CD14-positive monocyte (primary cell): Measurements from ENCODE around the gene ITPK1. TPM values are rescaled to one million over a fixed set of nuclear protein-coding genes. Genes with fewer than 3 reads are reported as not detected.

Source experiments
- DNase-seq, 3 donors: peaks; one replicate each; pipeline ENCODE4 v3.0.0-alpha.2; 2011 to 2022
- H2AFZ ChIP-seq: 2 replicates; pipeline ENCODE4 v1.6.0; 2012; ENCODE audit warnings: mild to moderate bottlenecking, low read depth, low read length, inconsistent platforms; ENCODE audit not compliant: insufficient read depth, poor library complexity, severe bottlenecking
- H3K27ac ChIP-seq, 2 donors: 1 replicate in 1 of 2; 2 replicates in 1 of 2; pipeline ENCODE4 v1.5.1; 2012 to 2013; ENCODE audit warnings: low read length in 2 of 2, control low read depth in 1 of 2, inconsistent platforms in 1 of 2, low read depth in 1 of 2, mild to moderate bottlenecking in 1 of 2
- H3K27me3 ChIP-seq, 2 donors: one replicate each; pipeline versions ENCODE4 v1.6.0 to v1.6.1; 2011 to 2013; ENCODE audit warnings: low read length in 2 of 2; ENCODE audit not compliant: control insufficient read depth in 2 of 2, insufficient read depth in 2 of 2
- H3K36me3 ChIP-seq, 2 donors: replicated peaks in 1 of 2; 1 replicate in 1 of 2; 2 replicates in 1 of 2; pipeline versions ENCODE4 v1.5.1 to v1.6.1; 2012 to 2013; ENCODE audit warnings: low read length in 2 of 2, control low read depth in 1 of 2, inconsistent platforms in 1 of 2, mild to moderate bottlenecking in 1 of 2; ENCODE audit not compliant: insufficient read depth in 2 of 2, control insufficient read depth in 1 of 2
- H3K4me1 ChIP-seq, 2 donors: 1 replicate in 1 of 2; 2 replicates in 1 of 2; pipeline versions ENCODE4 v1.5.1 to v1.6.1; 2012 to 2013; ENCODE audit warnings: low read length in 2 of 2, control low read depth in 1 of 2, inconsistent platforms in 1 of 2, mild to moderate bottlenecking in 1 of 2, moderate library complexity in 1 of 2; ENCODE audit not compliant: insufficient read depth in 2 of 2, control insufficient read depth in 1 of 2
- H3K4me2 ChIP-seq: replicated peaks from 2 replicates; pipeline ENCODE3; 2012; ENCODE audit warnings: low read length, moderate library complexity, mild to moderate bottlenecking; ENCODE audit not compliant: poor library complexity, severe bottlenecking; ENCODE audit errors: extremely low read depth
- H3K4me3 ChIP-seq, 3 experiments: fragments of 200-600 bp in 1 of 3; sonication (generic) in 1 of 3; replicated peaks in 1 of 3; 1 replicate in 2 of 3; 2 replicates in 1 of 3; pipeline ENCODE4 v1.5.1; 2011 to 2013; ENCODE audit warnings: low read length in 3 of 3, mild to moderate bottlenecking in 3 of 3, control low read depth in 2 of 3, low read depth in 2 of 3, inconsistent platforms in 1 of 3, moderate library complexity in 1 of 3
- H3K79me2 ChIP-seq: 2 replicates; pipeline ENCODE4 v1.6.0; 2012; ENCODE audit warnings: mild to moderate bottlenecking, control low read depth, inconsistent platforms, low read length, moderate library complexity; ENCODE audit not compliant: insufficient read depth
- H3K9ac ChIP-seq: 2 replicates; pipeline ENCODE4 v1.6.0; 2017; ENCODE audit warnings: low read length, mild to moderate bottlenecking; ENCODE audit not compliant: insufficient read depth, poor library complexity, severe bottlenecking
- H3K9me3 ChIP-seq, 2 donors: replicated peaks in 1 of 2; 1 replicate in 1 of 2; 2 replicates in 1 of 2; pipeline versions ENCODE4 v1.5.1 to v1.6.1; 2012 to 2013; ENCODE audit warnings: low read length in 2 of 2, control low read depth in 1 of 2; ENCODE audit not compliant: control insufficient read depth in 1 of 2, insufficient read depth in 1 of 2
- H4K20me1 ChIP-seq: 2 replicates; pipeline ENCODE4 v1.6.0; 2012; ENCODE audit warnings: mild to moderate bottlenecking, low read length, control low read depth, moderate library complexity; ENCODE audit not compliant: insufficient read depth
- H3K27ac Mint-ChIP-seq, 7 donors: one replicate each; pipeline ENCODE4 v1.8.0; 2020; ENCODE audit warnings: mild to moderate bottlenecking in 7 of 7, mixed read lengths in 7 of 7, moderate library complexity in 6 of 7, inconsistent platforms in 2 of 7
- H3K27me3 Mint-ChIP-seq, 3 donors: one replicate each; pipeline ENCODE4 v1.8.0; 2021 to 2022; ENCODE audit warnings: low read depth in 3 of 3, mild to moderate bottlenecking in 3 of 3, mixed read lengths in 3 of 3, moderate library complexity in 3 of 3, inconsistent platforms in 1 of 3
- H3K36me3 Mint-ChIP-seq, 2 donors: one replicate each; pipeline ENCODE4 v1.8.0; 2020; ENCODE audit warnings: mixed read lengths in 2 of 2, inconsistent platforms in 1 of 2, mild to moderate bottlenecking in 1 of 2
- H3K4me1 Mint-ChIP-seq: one replicate; pipeline ENCODE4 v1.8.0; 2020; ENCODE audit warnings: mild to moderate bottlenecking, mixed read lengths
- H3K4me3 Mint-ChIP-seq, 2 donors: one replicate each; pipeline ENCODE4 v1.8.0; 2020; ENCODE audit warnings: mild to moderate bottlenecking in 2 of 2, mixed read lengths in 2 of 2, moderate library complexity in 1 of 2
- H3K9me3 Mint-ChIP-seq, 7 donors: one replicate each; pipeline ENCODE4 v1.8.0; 2020 to 2022; ENCODE audit warnings: mixed read lengths in 7 of 7, mild to moderate bottlenecking in 6 of 7, moderate library complexity in 6 of 7, inconsistent platforms in 2 of 7
- CTCF ChIP-seq: fragments of 200-600 bp; IDR thresholded peaks from one replicate; pipeline ENCODE4 v1.8.0; 2022; ENCODE audit warnings: antibody characterized with exemption, mild to moderate bottlenecking
- WGBS: methylation state at CpG from one replicate; pipeline ENCODE4 v1.1.5; 2013; ENCODE audit warnings: missing lambda C conversion rate; ENCODE audit not compliant: insufficient coverage; 5-methylcytosine and 5-hydroxymethylcytosine counted together
- intact Hi-C, 2 donors: fragments of 100-400 bp; cut with micrococcal nuclease; formaldehyde crosslinking; loops; one replicate each; pipeline versions ENCODE4 v1.15.0 to v1.15.1; 2023
- polyA plus RNA-seq, 3 donors: library from polyadenylated mRNA; depleted of rRNA in 1 of 3; unstranded in 2 of 3; stranded (reverse) in 1 of 3; fragments of 300-500 nt in 2 of 3; fragments of >200 nt in 1 of 3; fragmentation: Illumina TruSeq in 2 of 3; gene quantifications; 1 replicate in 2 of 3; 2 replicates in 1 of 3; pipeline ENCODE4 v1.2.3, GENCODE V29; 2012 to 2021

Gene ITPK1
- polyA plus RNA-seq, 3 donors, result 57.1 to 144 (median 63.0) TPM

GRCh38 chr14:93027810-93028723 lies 87.7 kb downstream of the ITPK1 start:
- peaks cover 47% of the 10 kb centered on the region for H3K4me1 Mint-ChIP-seq
- H3K4me3 Mint-ChIP-seq, result no peak overlapping the region
- Histone ChIP-seq H3K4me1 (peaks cover 32 to 33% of the 10 kb centered on the region in 2 donors), H2AFZ (no peak overlapping the region), H3K9ac (no peak overlapping the region), H3K36me3 (peaks cover 0 to 51% of the 10 kb centered on the region in 2 donors), H3K4me3 (no peak overlapping the region), H3K4me2 (no peak overlapping the region), H3K9me3 (no peaks in the 10 kb centered on the region), H3K27ac (peak overlapping the region in 1 of 2 donors; percentile 33), H3K79me2 (peaks cover 87% of the 10 kb centered on the region), H3K27me3 (no peaks in the 10 kb centered on the region), H4K20me1 (peaks cover 98% of the 10 kb centered on the region)
- H3K36me3 Mint-ChIP-seq, result peaks cover 31 to 60% of the 10 kb centered on the region in 2 donors
- peak overlapping the region in 2 of 7 donors; percentile 46 to 82 for H3K27ac Mint-ChIP-seq
- no peak for DNase-seq
- H3K9me3 Mint-ChIP-seq, result peaks cover 0 to 4% (median 0%) of the 10 kb centered on the region in 7 donors
- 96% methylated on average over 18 of the region's 19 CpGs for WGBS
- H3K27me3 Mint-ChIP-seq, result peaks cover 0 to 2% (median 0%) of the 10 kb centered on the region in 3 donors
- intact Hi-C loops, result no loop called here
- TF ChIP-seq CTCF, result no peak

- intact Hi-C loops, result no loop called here
- Mint-ChIP-seq H3K27ac (peak overlapping the region in 3 of 7 donors; percentile 1 to 29 (median 7)), H3K4me3 (no peak overlapping the region), H3K36me3 (peaks cover 39 to 68% of the 10 kb centered on the region in 2 donors), H3K4me1 (peaks cover 32% of the 10 kb centered on the region), H3K27me3 (peaks cover 0 to 2% (median 2%) of the 10 kb centered on the region in 3 donors), H3K9me3 (peaks cover 0 to 4% (median 0%) of the 10 kb centered on the region in 7 donors)
- no peak overlapping the region for H3K27ac ChIP-seq
- no peak overlapping the region for H2AFZ ChIP-seq
- H3K9ac ChIP-seq, result no peak overlapping the region
- no CpG with 5 or more reads among the region's 7 CpGs for WGBS
- peaks cover 0 to 51% of the 10 kb centered on the region in 2 donors for H3K36me3 ChIP-seq
- no peak overlapping the region for H3K4me2 ChIP-seq
- H3K4me1 ChIP-seq, result peaks cover 18 to 19% of the 10 kb centered on the region in 2 donors
- no peak for TF ChIP-seq CTCF
- peaks cover 100% of the 10 kb centered on the region for H4K20me1 ChIP-seq
- H3K27me3 ChIP-seq, result no peaks in the 10 kb centered on the region
- peaks cover 100% of the 10 kb centered on the region for H3K79me2 ChIP-seq
- no peak for DNase-seq
- H3K4me3 ChIP-seq, result no peak overlapping the region
- H3K9me3 ChIP-seq, result no peaks in the 10 kb centered on the region
These were observed 89.4 kb downstream of the ITPK1 start for GRCh38 chr14:93026339-93026738.
